Measurements from ENCODE around the gene SEMA4D.

The SEMA4D gene, protein sequence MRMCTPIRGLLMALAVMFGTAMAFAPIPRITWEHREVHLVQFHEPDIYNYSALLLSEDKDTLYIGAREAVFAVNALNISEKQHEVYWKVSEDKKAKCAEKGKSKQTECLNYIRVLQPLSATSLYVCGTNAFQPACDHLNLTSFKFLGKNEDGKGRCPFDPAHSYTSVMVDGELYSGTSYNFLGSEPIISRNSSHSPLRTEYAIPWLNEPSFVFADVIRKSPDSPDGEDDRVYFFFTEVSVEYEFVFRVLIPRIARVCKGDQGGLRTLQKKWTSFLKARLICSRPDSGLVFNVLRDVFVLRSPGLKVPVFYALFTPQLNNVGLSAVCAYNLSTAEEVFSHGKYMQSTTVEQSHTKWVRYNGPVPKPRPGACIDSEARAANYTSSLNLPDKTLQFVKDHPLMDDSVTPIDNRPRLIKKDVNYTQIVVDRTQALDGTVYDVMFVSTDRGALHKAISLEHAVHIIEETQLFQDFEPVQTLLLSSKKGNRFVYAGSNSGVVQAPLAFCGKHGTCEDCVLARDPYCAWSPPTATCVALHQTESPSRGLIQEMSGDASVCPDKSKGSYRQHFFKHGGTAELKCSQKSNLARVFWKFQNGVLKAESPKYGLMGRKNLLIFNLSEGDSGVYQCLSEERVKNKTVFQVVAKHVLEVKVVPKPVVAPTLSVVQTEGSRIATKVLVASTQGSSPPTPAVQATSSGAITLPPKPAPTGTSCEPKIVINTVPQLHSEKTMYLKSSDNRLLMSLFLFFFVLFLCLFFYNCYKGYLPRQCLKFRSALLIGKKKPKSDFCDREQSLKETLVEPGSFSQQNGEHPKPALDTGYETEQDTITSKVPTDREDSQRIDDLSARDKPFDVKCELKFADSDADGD

DNA sequence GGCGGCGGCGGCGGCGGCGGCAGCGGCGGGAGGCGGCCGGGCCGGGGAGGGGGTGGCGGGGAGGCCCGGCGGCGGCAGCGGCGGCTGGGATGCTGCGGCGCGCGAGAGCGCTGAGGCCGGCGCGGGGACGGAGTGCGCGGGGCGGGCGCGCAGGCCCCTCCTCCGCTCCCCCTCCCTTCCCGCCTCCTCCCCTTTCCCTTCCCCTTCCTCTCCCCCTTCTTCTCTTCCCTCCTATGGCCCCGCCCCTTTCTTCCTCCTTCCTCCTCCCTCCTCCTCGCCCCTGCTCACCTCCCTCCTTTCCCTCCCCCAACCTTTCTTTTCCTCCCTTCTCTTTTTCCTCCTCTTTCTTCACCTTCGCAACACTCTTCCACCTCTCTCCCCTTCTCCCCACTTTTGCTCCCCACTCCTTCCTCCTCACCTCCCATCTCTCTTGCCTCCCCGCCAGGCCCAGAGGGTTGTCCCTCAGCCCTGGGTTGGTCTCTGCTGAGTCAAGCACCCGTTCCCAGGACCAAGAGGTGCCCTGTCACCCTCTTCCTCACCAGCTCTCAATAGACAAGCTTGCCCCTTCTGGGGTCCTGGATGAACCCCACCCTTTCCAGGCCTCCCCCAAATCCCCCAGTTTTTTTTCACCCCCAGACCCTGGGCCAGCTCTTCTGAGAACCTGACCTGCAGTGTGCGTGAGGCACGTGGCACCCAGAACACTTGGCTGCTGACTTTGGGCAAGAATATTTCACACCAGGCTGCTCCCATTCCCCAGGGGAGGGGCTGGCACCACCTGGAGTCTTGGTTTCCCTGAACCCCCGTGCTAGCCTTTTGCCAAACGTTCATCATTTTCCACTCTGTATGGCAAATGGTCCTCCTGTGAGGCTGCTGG lies at the start of gene SEMA4D:
Gene SEMA4D (minus strand): TSS at position 136 of the 874 bp plus-strand sequence. CDS start 92,657 bp downstream, outside the sequence.
- DNase-seq, result peak; percentile 23

DNA sequence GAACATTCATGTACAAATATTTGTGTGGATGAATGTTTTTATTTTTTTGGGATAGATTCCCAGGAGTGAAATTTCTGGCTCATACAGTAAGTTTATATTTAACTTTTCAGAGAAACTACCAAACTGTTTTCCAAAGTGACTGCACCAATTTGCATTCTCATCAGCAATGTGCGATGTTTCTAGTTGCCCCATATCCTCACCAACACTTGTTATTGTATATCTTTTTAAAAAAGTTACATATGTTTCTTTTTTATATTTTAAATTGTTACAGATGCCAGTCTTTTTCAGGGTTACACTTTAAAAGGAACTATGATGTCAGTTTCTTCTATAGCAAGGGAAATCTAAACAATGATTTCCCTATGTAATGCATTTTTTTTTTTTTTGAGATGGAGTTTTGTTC lies 49.1 kb upstream of the SEMA4D start:
- DNase-seq, result no peak

DNA sequence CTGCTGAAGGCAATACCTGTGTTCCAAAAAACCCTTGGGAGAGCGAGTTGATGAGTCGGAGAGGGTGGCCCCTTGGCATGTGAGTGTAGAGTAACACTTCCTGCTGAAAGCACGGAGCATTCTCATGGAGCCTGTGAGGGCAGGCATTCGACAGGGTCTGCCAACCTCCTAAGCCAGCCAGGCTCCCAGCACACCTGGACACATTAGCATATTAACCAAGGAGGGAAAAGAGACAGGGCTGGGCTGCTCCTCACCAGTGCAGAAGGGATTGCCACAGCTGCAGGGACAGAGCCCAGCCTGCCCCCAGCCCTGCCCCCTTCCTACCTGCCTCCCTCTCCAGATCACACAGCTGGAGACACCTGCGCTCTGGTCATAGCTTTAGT lies 46.4 kb upstream of the SEMA4D start:
- no peak for DNase-seq

DNA sequence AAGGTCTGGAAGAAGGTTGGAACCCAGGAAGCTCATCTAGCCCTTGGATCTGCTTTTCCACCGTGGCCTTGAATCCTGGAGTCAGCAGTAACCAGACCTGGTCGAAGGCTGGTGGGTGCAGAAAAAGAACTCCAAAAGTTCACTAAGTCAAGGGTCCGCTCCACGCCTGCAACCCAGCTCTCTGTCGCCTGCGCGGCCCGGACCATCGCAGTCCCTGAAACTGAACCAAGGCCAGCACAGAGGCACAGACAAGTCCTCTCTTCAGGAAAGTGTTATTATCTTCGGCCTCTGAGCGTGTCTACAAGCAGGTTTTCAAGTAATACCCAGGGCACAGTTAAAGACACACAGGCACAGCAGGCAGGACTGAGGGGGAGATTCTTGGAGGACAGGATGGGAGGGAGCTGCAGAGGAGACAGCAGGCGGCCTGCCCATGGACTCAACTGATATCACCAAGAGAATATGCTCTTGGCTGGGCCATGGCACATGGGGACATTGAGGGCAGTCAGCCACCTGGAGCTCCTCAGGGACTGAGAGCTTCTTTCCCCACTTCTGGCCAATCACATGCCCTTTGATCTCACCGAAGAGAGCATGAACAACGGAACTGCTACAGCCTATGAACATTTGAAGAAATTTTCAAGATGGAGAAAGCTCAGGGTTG lies 45.8 kb upstream of the SEMA4D start:
- no peak for DNase-seq

DNA sequence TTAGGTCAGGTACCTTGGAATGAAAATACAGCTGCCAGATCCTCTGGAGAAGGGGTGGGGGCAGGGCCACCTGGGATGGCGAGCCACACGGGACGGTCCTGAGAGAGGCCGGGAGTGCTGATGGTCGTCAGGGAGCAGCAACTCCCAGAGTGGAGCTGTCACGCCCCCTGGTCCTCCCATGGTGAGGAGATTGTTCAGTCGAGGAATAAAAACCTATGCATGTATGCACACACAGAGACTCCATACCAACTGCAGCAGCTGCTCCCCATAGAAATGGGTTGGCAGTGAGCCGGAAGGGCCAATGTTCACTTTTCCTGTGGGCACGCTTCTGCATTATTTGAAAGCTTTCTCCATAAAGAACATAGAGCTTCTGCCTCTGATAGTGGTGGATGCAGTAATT lies 45.2 kb upstream of the SEMA4D start:
- no peak for DNase-seq

DNA sequence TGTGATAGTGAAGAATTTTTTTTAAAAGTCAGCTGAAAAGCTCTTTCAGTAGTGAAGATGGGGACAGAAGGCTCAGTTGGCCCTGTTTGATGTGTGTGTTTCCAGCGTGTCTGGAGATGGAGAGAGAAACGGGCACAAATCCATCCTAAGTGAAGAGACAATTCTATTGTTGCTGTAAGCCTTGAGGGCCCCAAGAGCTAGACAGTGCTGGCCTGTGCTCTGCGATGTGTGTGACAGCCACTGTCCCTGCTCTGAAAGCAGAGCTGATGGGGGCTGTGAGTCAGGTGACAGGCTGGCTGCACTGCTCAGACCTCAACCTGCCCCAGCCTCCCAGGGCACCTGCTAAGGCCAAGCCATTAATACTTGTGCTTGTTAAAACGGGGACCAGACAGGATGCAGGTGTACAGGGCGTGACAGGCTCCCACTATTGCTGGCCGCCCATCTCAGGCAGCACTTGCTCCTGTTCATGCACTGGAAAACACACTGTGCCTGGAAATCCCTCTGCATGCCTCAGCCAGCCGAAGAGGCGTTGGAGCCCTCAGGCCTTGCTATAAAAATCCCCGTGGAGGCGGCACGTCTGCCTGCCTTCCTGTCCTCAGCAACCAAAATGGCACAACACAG lies 44.6 kb upstream of the SEMA4D start:
- no peak for DNase-seq

DNA sequence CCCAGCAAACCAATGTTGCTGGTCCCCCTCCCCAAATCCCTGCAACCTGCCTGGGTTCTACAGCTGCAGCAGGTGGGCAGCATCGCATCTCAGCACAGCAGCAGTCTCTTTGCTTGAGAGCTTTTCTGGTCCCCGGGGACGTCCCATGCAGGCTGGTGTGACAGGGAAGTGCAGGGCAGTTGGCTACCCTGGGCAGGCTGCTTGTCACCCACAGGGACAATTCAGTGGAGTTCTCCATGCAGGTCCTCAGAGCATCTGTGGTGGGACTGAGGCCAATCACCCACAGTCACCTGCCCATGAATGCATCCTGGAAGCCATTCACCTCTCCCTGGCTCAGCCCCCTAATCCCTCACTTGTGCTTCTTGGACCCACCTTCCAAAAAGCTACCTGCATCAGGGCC lies 43.9 kb upstream of the SEMA4D start:
- DNase-seq, result no peak

DNA sequence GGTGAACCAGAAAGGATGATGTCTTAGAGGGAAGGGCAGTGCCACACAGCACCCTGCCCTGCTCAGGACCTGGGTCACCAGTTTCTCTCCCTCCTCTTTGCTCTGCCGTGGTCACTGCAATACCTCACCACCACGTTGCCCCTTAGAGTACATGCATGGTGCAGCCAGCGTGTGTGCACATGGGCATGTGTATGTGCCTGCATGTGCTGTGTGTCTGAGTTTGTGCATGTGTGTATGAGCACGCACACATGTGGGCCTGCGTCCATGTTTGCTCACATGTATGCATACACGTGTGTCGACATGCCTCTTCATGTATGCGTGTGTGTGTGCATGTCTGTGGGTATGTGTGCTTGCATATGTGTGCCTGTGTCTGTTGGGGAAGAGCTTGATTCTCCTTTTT lies 41.5 kb upstream of the SEMA4D start:
- DNase-seq, result no peak

DNA sequence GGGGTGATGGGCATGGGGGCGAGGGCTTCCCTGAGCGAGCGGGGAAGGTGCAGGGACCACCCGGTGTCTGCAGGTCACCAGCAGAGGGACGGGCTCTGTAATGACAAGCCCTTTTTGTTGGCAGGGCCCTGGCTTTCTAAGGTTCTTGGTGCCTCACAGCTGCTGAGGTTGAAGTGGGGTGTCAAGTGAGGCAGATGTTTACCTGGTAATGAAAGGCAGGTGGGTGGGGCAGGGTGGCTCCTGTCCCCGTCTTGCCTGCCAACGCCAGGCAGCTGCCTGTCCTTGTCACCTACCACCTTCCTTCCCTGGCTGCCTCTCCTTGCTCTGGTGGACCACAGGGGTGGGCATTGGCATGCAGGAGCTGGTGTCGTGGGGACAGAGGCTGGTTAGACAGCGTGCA lies 41.0 kb upstream of the SEMA4D start:
- no peak for DNase-seq

DNA sequence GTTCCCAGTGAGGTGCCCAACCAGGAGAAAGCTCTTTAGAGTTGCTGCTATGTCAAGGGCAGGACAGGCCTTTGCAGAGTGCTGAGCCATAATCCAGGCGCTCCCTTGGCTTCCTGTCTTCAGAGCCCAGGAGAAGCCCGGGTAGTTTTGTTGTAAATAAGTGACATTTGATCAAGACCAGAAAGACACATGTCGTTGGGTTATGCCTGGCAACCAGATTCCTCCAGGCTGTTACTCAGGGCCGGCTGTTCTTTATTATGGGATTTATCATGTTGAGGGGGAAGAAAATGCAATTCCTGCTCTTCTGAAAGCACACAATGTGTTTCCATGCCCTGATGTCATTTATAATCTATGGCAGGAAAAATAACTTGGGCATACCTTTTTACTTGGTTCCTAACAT lies 39.3 kb upstream of the SEMA4D start:
- no peak for DNase-seq

DNA sequence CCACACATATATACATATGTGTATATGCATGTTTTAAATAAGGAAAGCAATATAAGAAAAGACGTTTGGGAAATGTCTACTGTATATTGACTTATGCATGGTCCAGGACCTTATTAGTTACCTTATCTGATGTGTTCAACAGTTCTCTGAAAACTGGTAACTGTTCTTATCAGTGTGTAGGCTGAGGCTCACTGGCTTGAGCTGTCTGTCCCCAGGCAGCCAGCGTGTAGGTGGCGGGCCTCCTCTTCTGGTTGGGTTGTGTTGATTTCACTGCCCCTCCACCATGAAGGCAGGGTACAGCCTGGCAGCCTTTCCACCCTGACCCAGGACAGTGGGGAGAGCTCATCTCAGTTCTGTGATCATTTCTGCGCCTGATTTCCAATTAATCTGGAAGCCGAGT lies 38.7 kb upstream of the SEMA4D start:
- no peak for DNase-seq

DNA sequence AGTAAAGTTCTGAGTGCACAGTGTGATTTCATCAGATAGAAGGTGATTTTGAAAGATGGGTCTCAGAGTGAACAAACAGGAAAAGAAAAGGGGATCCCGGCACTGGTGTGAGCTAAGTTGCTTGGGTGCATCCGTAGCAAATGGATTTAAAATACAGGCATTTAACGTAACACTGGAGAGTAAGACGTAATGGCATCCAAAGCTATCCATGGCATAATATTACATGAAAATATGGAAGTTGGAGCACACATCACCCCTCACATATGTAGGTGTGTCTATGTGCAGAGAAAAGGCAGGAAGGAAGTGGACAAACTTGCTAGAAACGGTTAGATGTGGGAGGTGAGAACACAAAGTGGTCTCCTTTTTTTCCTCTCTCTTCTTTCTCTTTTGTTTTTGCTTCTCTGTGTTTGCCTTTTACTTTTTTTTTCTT lies 38.2 kb upstream of the SEMA4D start:
- DNase-seq, result no peak

DNA sequence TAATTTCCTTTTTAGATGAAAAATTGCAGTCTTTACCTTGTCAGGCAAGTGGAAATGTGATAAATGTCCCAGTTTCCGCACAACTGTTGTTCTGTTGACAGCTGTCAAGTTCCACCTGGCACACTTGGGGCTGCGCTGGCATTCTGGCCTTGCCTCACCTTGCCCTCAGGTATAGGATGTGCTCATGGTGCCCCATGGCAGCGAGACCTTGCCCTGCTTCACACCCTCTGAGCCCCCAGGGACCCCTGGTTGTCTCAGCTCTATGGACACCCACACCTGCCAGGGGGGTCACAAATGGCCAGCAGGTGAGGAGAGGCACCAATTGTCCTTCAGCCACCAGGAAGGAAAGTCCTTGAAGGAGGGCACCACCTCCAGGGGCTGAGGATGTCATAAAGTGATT lies 37.5 kb upstream of the SEMA4D start:
- DNase-seq, result no peak

DNA sequence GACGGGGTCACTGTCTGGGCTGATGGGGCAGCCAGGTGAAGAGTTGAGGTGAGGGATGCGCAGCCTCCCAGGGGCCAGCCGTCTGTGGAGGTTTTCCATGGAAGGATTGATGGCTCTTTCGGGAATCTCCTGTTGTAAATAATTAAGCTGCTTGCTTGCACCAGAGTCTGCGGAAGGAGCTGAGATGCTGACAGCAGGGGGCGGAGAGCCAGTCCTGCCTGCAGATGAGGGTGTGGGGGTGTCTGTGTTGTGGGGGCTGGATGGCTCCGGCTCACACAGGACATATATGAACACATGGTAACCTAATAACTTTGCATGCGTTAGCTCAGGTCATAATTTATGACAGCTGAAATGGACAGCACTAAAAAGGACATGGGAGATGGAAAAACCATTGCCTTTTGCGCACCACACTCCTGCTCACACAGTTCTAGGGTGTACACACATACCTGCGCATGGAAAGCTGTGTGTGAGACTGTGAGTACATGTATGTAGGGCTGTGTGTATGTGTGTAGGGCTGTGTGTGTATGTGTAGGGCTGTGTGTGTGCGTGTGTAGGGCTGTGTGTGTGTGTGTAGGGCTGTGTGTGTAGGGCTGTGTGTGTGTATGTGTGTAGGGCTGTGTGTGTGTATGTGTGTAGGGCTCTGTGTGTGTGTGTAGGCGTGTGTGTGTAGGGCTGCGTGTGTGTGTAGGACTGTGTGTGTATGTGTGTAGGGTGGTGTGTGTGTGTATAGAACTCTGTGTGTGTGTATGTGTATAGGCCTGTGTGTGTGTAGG lies 36.8 kb upstream of the SEMA4D start:
- DNase-seq, result no peak

DNA sequence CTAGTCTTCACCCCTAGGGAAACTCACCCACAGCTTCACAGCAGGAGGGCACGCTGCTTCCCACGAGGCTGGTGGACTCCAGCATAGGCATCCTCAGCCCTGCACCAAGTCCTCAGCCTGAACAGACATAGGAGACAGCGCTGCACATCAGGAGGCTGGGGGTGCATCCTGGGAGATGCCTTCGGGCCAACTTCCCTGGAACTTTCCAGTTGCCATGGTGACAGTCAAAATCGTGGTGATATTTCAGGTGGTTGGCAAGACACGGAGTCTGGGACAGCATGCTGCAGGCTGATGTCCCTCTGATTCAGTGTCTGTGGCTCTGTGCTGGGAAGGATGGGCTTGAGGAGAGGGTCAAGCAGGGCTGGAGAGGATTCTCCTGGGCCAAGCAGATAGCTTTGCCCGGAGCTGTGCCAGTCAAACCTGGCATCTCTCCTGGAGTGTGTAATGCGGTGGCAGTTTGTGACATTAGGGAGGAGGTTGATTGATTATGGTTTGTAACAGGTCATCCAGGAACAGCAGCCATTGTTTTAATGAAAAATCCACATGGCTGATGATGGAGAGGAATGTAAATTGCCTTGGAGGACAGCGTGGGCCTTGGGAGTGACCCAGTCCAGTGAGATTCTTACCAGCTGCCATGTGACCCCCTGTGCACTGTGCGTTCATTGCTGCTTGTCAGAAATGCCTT lies 35.6 kb upstream of the SEMA4D start:
- no peak for DNase-seq

DNA sequence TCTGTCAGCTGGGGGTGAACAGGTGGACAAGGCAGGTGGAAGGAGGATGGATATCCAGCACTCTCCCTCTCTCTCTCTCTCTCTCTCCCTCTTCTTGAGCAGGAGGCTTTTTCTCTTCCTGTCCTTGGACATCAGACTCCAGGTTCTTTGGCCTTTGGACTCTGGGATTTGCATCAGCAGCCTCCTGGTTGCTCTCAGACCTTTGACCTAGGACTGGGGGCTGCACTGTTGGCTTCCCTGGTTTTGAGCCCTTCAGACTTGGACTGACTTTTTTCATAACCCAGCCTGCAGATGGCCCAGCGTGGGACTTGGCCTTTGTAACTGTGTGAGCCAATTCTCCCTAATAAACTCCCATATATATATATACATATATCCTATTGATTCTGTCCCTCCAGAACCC lies 35.0 kb upstream of the SEMA4D start:
- DNase-seq, result no peak

DNA sequence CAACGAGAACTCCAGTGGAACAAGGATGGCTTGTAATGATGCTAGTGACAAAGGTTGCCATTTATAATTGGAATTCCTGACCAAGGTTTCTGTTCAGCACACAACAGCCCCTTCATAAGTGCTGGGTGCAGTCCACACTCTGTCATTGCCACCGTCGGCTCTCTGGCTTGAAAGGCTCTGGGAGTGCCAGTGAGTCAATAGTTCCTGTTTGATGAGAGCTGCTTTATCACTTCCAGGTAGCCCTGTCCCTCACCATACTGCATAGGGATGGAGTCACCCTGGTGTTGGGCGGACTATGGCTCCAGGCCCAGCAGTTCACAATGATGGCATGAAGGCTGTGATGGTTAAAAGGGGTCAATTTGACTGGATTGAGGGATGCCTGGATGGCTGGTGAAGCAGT lies 34.6 kb upstream of the SEMA4D start:
- no peak for DNase-seq

DNA sequence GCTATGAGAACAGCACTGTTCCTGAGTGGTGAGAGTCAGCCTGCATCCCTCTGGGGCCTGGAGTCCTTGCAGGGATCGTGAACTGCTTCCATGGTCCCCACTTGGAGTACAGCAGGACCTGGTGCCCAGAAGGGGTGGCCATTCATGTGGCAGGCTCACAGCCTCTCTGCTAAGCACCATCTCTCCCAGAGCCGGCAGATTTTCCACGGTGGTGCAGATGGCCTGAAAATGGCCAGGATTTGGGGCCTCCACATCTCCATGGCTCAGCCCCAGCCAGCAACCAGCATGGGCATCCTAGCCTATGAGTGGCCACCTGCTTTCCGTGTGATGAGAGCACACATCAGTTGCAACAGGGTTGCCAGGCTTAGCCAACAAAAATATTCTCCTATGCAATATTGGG lies 33.9 kb upstream of the SEMA4D start:
- DNase-seq, result no peak

DNA sequence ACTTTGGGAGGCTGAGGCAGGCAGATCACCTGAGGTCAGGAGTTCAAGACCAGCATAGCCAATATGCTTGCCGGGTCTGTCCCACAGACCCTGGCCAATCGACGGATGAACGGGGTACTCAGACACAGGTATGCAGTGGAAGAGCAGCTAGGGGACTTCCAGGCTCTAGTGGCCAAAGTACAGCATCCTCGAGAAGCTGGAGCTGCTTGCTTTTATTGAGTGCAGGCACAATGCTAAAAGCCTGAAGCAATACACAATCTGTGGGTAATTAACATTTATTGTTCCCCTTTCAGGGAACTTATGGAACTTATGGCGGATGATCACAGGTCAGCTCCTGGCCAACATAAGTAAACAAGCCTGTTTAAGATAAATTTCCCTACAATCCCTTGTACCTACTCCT lies 32.8 kb upstream of the SEMA4D start:
- no peak for DNase-seq

DNA sequence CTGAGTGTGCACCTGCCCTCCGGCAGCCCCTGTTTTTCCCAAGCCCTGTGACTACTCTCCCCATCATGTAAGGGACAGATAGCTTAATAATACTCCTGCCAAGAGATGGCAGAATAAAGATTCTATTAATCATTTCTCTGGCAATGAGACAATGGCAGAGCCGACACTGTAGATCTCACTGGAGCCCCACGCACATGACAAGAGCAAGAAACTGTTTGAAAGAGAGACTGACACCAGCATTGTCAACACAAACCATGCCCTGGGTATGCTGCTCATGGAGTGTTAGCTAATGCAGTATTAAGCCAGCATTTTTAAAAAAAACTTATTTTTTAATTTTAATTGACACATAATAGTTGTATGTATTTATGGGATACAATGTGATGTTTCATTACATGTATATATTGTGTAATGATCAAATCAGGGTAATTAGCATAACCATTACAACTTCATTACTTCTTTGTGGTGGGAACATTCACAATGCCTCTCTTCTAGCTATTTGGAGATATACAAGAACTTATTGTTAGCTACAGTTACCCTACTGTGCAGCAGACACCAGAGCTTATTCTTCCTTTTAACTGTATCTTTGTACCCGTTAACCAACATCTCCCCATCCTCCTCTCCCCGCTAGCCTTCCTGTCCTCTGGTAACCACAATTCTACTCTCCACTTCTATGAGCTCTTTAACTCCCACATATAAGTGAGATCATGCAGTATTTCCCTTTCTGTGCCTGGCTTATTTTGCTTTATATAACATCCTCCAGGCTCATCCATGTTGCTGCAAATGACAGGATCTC lies 31.5 kb upstream of the SEMA4D start:
- no peak for DNase-seq
